Measurements from ENCODE around the gene RASL11A.

GRCh38 chr13:27267596-27267995 is 3.0 kb upstream of the RASL11A start:
- TF ChIP-seq POLR2A (IDR thresholded peaks at IDR 0.05) = no peak
- no peak for TF ChIP-seq CTCF (IDR thresholded peaks at IDR 0.05)
